PFSK-1 (cell line): ENCODE data around the gene DNAH6.

Experiments used
- POLR2AphosphoS5 ChIP-seq: IDR thresholded peaks from 2 replicates; pipeline ENCODE4 v1.6.1; 2012; ENCODE audit warnings: low read depth, mild to moderate bottlenecking, control low read depth, low read length, moderate library complexity
- TAF1 ChIP-seq: IDR thresholded peaks from 2 replicates; pipeline ENCODE4 v1.6.1; 2012; ENCODE audit warnings: low read length, control low read depth, borderline replicate concordance; ENCODE audit not compliant: insufficient read depth

- TF ChIP-seq POLR2AphosphoS5 = no peak
- no peak for TF ChIP-seq TAF1
Observed at GRCh38 chr2:84811839-84812431, 295.6 kb downstream of the DNAH6 start.
